ENCODE data around the gene ARHGEF7.

DNA sequence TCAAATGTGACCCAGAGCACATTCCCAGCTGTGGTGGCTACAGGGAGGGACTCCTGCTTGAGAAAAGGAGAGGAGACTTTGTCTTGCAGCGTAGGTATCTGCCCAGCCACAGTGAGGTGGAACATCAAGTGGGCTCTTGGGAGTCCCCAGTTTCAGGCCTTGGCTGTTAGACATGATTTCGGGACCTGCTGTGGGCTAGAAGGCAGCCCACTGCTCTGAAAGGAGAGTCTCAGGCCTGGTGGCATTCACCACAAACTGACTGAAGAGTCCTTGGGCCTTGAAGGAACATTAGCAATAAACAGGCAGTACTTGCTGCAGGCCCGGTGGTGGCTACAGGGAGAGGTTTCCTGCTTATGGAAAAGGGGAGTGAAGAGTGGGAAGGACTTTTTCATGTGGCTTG is 143.5 kb downstream of the ARHGEF7 start:
- TF ChIP-seq CTCF (IDR thresholded peaks at IDR 0.05; ENCODE audit: low read length) (no peak), EZH2 (IDR thresholded peaks at IDR 0.05; ENCODE audit: borderline replicate concordance, low read length) (no peak)
